Stimulated activated CD8-positive, alpha-beta memory T cell treated with anti-CD3 and anti-CD28 coated beads, Interleukin-15, amount 100 ng/mL, for 1 hour (primary cell): ENCODE results near the gene MRPS15.
"Not testable (repeated sequence)": the region's sequence is repeated elsewhere in the genome, so short reads cannot be mapped to it uniquely, and the experiment has no call there.

Experiments used
- DNase-seq: peaks from one replicate; pipeline ENCODE4 v3.0.0-alpha.2; 2020; ENCODE audit warnings: low read depth

Gene MRPS15

GRCh38 chr1:36482724-36483388 is 18.7 kb upstream of the MRPS15 start, which contains the start of gene CSF3R:
TSS of gene CSF3R (minus strand) at chr1:36482913. CDS start at chr1:36479496, 3,417 bp downstream.
- no peak for DNase-seq

DNA sequence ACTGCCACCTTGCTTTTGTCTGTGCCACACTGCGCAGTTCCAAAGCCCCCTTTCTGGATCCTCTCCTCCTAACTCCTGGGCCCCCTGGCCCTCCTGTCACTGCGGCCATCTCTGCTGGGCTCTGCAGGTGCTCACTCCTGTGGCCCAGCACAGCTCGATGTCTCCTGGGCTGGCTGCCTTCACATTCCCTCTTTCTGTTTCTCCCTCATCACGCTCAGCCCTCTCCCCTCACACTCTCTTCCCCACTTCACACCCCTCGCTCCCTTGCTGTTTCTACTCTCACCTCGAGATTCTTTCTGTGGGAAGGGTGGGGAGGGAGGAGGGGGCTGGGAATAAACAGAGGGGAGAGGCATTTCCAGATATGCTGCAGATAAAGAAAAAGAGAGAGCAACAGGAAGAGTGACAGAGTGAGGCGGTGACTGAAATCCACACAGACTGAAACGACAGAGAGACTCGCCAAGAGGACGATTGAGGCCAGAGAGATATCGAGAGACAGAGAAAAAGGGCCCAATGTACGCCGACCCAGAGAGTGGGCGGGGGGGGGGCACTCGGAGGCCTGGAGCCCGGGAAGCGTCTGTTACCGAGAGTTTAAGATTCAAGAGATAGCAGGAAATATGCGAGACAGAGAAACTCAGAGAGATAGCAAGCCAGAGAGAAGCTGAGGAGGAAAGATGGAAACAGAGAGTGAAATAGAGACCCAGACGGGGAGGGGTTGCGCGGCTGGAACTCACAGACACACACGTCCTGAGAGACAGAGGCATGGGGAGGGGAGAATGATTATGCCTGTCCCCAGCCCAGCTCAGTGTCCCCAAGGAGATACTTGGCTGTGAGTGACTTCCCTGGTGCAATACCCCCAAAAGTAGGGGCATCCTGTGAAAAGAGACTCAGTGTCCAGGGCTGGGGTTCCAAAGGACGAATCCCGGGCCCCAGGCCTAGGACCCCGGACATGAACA is 17.9 kb upstream of the MRPS15 start:
- no peak for DNase-seq

DNA sequence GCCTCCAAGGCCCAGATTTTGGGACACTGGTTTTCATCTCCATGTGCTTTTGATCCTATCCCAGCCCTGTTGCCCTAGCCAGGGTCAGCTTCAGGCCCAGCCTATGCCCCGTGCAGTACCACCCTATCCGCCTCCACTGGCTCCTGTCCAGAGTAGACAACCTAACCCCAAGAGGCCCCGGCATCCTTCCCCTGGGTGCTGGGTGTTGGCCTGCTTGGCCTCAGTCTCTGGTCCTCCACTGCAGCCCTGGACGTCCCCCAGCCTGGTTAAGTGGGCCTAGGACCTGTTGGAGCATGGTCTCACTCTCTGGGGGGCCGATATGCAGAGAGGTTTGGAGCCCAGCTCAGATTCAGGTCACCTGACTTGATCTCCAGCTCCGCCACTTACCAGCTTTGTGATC is 16.9 kb upstream of the MRPS15 start:
- DNase-seq, result no peak

DNA sequence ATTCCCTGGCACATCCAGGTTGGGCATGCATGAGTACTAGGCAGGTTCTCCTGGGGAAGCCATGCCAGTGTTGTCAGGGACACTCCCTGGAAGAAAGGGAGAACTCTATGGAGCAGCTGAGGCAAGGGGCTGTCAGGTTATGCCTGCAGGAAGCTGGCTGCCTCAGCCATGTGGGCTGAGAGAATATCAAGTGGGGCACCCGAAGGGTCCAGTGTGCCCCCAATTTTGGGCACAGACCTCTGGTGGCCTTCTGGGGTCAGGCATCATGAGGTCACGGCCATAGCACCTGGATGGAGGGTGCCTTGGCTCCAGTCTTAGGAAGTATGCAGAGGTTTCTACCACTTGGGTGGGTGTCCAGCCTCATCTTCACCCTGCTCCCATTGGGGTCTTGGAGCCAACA is 16.0 kb upstream of the MRPS15 start:
- DNase-seq, result no peak

DNA sequence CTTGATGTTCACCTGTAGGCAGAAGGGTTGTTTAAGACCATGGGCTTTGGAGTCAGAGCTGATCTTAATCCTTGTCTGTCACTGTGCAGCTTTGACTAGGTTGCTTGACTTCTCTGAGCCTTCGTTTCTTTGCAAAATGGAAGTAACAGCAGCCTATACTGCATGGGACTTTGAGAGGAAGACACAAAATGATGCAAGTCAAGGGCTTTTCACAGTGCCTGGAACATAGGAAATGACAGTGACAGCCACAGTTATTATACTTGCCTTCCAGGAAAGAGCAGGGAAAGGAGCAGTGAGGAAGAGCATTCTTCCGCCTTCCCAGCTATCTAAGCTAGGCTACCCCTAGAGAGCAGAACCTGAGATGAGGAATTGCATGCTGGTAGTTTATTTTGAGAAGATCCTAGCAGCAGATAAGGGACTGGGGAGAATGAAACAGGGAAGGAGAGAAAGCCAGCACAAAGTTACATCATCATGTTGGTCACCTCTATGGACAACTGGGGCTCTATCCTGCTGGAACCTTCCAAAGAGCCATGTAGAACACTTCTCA is 15.4 kb upstream of the MRPS15 start:
- DNase-seq, result no peak

DNA sequence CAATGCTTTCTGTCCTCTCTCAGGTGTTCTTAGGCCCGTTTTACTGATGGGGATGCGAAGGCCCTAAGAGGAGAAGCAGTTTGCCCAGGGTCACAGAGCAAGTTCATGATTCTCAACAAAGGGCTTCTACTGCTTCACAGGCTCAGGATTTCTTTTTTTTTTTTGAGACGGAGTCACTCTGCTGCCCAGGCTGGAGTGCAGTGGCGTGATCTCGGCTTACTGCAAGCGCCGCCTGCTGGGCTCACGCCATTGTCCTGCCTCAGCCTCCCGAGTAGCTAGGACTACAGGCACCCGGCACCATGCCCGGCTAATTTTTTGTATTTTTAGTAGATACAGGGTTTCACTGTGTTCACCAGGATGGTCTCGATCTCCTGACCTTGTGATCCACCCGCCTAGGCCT is 13.4 kb upstream of the MRPS15 start:
- not testable (repeated sequence) for DNase-seq

GRCh38 chr1:36476945-36477344 is 12.8 kb upstream of the MRPS15 start:
- no peak for DNase-seq

- no peak for DNase-seq
Measured at GRCh38 chr1:36475910-36476604, 11.9 kb upstream of the MRPS15 start.

DNA sequence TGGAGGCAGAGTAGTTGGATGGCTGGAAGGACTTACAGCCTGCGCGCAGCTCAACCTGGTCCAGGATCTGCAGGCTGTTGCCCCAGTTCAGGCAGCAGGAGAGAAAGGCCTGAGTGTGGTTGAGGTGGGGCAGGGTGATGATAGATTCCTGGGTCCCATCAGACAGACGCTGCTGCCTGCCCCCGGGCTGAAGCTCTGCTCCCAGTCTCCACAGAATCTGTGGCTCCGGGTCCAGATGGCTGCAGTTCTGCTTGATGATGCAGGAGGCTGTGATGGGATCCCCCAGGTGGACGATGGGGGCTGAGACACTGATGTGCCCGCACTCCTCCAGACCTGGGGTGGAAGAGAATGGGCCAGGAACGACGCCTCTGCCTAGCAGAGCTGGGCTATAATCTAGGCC is 11.2 kb upstream of the MRPS15 start:
- no peak for DNase-seq

DNA sequence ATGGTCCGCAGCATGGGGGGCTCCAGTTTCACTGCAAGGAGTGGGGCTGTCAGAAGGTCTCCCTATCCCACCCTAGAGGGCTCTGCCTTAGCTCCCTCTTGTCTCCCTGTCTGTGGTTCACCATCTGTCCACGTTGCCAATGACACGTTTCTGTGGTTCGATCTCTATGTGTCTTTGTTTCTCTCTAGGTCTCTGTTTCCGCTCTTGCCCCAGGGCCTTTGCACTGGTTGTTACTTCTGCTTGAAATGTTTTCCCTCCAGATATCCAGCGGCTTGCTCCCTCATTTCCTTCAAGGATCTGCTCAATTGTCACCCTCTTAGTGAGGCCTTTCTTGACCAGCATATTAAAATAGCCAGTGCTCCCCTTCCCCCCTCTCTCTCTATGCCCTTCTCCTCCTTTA is 8.5 kb upstream of the MRPS15 start:
- DNase-seq, result no peak

DNA sequence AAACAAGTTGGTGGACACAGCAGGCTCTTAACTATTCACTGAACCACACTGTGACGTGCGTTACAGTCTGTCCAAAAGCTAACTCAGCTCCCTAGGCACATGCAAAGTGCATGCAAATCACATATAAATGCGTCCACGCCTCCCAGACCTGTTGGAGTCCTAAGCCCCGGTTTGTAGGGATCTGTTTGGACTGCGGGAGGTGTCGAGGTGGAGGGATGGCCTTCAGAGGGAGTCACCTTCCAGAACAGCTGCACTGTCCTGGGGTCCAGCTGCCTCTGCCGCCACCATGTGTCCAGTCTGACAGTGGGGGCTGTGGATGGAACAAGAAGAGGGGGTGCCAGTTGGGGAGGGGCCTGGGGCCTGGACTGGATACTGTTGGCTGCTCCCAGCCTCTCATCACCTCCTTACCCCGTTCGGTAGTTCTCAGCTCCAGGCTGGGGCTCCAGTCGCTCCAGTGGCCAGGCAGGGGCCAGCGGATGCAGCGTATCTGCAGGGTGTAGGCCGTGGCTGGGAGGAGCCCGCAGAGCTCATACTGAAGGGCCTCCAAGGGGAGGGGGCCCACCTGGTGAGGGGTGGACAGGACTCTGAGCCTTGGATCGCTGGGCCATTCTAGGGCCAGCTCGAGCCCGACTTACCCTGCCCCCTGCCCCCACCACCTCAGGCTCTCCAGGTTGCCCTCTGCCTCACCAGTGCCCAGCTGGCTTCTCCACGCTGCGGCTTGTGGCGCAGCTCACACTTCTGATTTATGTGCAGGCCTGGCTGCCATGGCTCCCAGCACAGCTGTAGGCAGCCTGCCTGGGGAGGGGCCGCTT is 7.9 kb upstream of the MRPS15 start:
- no peak for DNase-seq

DNA sequence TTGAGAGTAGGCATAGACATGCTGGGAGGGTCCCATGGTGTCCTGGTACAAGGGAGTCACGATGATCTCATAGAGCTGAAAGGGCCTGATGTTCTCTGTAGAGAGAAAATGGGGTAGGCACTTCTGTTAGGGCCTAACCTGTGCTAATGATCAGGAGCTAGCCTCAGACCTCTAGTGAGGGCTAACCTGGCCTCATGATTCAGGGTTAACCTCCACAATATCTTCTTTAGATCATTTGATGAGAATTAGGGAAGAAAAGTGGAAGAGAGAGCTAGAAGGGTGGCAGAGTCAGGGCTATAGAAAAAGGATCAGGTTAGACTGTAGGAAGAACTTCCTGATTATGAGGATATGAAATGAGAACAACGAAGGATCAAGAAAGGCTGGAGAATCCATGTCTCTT is 5.0 kb upstream of the MRPS15 start:
- no peak for DNase-seq

GRCh38 chr1:36467700-36468455 is 3.7 kb upstream of the MRPS15 start:
- DNase-seq, result no peak

- DNase-seq, result no peak
Measured at GRCh38 chr1:36467027-36467410, 2.8 kb upstream of the MRPS15 start.

DNA sequence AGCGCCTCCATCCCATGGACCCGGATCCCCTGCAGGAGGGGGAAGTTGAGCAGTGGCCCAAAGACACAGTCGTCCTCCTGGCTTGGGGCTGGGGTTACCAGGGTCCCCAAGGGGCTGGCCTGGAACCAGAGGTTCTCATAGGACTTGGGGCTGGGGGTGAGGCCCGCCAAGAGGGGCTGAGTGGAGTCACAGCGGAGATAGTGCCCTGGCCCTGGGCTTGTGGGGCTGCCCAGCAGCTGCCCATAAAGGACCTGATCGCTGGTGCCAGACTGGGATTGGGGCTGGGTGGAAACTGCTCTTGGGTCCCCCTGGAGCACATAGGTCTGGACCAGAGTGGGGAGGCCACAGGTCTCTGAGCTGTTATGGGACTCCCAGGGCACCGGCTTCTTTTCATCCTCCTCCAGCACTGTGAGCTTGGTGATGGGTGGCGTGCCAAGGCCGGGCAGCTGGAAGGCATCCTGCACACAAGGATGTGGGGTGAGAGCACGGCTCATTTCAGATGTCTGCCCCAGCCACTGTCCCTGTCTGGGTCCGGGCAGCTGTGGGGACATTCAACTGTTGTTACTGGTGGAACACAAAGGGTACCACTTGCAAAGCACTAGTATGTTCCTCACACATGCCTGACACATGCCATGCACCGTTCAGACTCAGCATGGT is 2.3 kb upstream of the MRPS15 start:
- DNase-seq, result no peak

GRCh38 chr1:36465731-36466369 is 1.7 kb upstream of the MRPS15 start:
- DNase-seq, result no peak

- no peak for DNase-seq
Measured at GRCh38 chr1:36464605-36465393, 615 bp upstream of the MRPS15 start.

- DNase-seq, result no peak
Measured at GRCh38 chr1:36463463-36463802, 751 bp downstream of the MRPS15 start.

GRCh38 chr1:36458910-36459309 is 5.3 kb downstream of the MRPS15 start:
- DNase-seq, result no peak
